Activated T-helper 2 cell treated with anti-CD3 and anti-CD28 coated beads, Interferon-gamma antibody, Interleukin-2, Interleukin-4, amounts not matched to agents 10 μg/mL and 5 μg/mL and 100 μg/mL, durations not matched to agents 14 hours and 24 hours and 36 hours (primary cell): Measurements from ENCODE around the gene GTPBP6. TPM values are rescaled to one million over a fixed set of nuclear protein-coding genes. Genes with fewer than 3 reads are reported as not detected.

Experiments
- DNase-seq: peaks from one replicate; pipeline ENCODE4 v3.0.0; 2021; ENCODE audit warnings: low spot score
- H3K27ac Mint-ChIP-seq: one replicate; pipeline ENCODE4 v1.8.0; 2021; ENCODE audit warnings: mixed read lengths
- H3K27me3 Mint-ChIP-seq: one replicate; pipeline ENCODE4 v1.8.0; 2021; ENCODE audit warnings: low read depth, mixed read lengths
- H3K36me3 Mint-ChIP-seq: one replicate; pipeline ENCODE4 v1.8.0; 2021; ENCODE audit warnings: low read depth, mixed read lengths
- H3K4me1 Mint-ChIP-seq: one replicate; pipeline ENCODE4 v1.8.0; 2021; ENCODE audit warnings: low read depth, mixed read lengths
- H3K4me3 Mint-ChIP-seq: one replicate; pipeline ENCODE4 v1.8.0; 2021; ENCODE audit warnings: low read depth, mild to moderate bottlenecking, moderate library complexity, mixed read lengths
- H3K9me3 Mint-ChIP-seq: one replicate; pipeline ENCODE4 v1.8.0; 2021; ENCODE audit warnings: mixed read lengths
- intact Hi-C: fragments of 100-400 bp; cut with micrococcal nuclease; formaldehyde crosslinking; loops from one replicate; pipeline ENCODE4 v1.15.1; 2023
- total RNA-seq: library from RNA; stranded (reverse); gene quantifications from 2 replicates; pipeline ENCODE4 v1.2.3, GENCODE V29; 2022

The GTPBP6 gene
- total RNA-seq, 1 donor from 2014 or later, result 65.5 TPM

DNA sequence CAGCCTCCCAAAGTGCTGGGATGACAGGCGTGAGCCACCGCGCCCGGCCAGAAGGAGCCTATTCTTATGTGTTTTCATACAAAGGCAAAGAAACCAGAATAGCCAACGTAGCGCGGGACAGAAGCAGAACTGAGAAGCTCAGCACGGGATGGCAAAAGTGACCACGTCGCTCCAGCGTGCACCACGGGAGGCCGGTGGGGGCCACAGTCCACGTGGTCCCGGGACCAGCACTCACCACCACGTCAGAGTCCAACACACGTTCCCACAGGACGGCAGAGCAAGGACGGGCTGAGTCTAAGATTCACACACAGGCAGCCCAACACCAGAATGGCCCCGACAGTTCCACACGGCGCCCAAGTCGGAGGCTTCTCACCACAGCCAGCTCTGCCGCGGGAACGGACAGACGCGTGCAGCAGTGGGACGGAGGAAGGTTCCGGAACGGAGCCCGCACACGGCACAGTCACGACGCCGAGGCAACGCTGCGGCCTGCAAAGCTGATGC, 18.8 kb upstream of the GTPBP6 start:
- intact Hi-C loops, result no loop called here
- Mint-ChIP-seq H3K4me3 (no peak overlapping the region), H3K27ac (no peak overlapping the region), H3K36me3 (peaks cover 44% of the 10 kb centered on the region), H3K27me3 (no peaks in the 10 kb centered on the region), H3K9me3 (peaks cover 4% of the 10 kb centered on the region), H3K4me1 (no peaks in the 10 kb centered on the region)
- no peak for DNase-seq

DNA sequence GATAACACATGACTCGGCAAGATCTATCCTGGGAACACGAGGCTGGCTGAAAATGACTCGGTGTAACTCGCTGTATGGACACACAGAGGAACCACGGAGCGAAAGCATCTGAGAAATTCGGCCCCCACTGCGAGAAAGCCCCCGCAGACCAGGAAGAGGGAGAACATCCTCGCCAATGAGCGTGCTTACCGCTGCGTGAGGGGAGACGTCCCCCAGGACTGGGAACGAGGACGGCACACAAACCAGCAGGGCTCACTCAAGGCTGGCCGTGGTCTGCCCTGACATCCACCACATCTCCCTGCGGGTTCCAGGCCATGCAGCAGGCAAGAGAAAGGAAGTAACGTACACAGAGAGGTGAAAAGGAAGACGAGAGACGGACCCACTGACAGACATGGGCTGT, 17.6 kb upstream of the GTPBP6 start:
- no peak for DNase-seq
- Mint-ChIP-seq H3K27ac (no peak overlapping the region), H3K4me3 (no peak overlapping the region)

GRCh38 chrX:335758-336155, 17.2 kb upstream of the GTPBP6 start:
- Mint-ChIP-seq H3K4me3 (no peak overlapping the region), H3K27ac (no peak overlapping the region)

More for the DNA sequence above, 17.6 kb upstream of the GTPBP6 start:
- Mint-ChIP-seq H3K9me3 (no peaks in the 10 kb centered on the region), H3K36me3 (peaks cover 34% of the 10 kb centered on the region), H3K27me3 (peaks cover 1% of the 10 kb centered on the region), H3K4me1 (no peaks in the 10 kb centered on the region)
- intact Hi-C loops, result no loop called here

GRCh38 chrX:334971-335757, 16.6 kb upstream of the GTPBP6 start:
- DNase-seq, result no peak
- no peak overlapping the region for H3K4me3 Mint-ChIP-seq
- peaks cover 28% of the 10 kb centered on the region for H3K36me3 Mint-ChIP-seq
- no peak overlapping the region for H3K27ac Mint-ChIP-seq
- H3K9me3 Mint-ChIP-seq, result no peaks in the 10 kb centered on the region
- H3K27me3 Mint-ChIP-seq, result peaks cover 1% of the 10 kb centered on the region
- intact Hi-C loops, result no loop called here
- no peaks in the 10 kb centered on the region for H3K4me1 Mint-ChIP-seq

More at GRCh38 chrX:335758-336155, 17.2 kb upstream of the GTPBP6 start:
- no peak for DNase-seq
- intact Hi-C loops, result no loop called here
- Mint-ChIP-seq H3K27me3 (peaks cover 1% of the 10 kb centered on the region), H3K9me3 (no peaks in the 10 kb centered on the region), H3K4me1 (no peaks in the 10 kb centered on the region), H3K36me3 (peaks cover 31% of the 10 kb centered on the region)

DNA sequence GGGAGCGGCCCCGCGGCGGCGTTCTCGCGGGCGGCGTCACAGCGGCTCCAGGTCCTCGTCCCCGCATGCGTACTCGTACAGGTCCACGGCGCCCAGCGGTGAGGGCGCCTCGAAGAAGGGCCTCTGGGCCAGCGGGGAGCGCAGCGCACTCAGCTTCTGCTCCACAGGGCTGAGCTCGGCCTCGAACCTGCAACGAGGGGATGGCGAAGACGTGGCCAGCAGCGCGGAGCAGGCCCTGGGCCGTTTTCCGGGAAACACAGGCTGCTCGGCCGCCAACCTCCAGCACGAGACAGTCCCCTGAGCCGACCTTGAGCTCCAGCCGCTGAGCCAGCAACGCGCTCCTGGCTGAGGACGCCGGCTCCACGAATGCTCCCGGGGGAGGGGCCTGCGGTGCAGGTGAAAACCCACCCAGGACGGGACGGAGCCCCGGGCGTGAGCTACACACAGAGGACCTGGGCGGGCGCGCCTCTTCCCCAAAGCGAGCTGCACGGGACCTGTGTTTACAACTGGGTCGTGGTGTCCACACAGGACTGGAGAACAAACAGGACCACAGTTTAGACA, 15.8 kb upstream of the GTPBP6 start:
- Mint-ChIP-seq H3K36me3 (peaks cover 28% of the 10 kb centered on the region), H3K9me3 (no peaks in the 10 kb centered on the region), H3K27me3 (peaks cover 1% of the 10 kb centered on the region), H3K27ac (no peak overlapping the region), H3K4me3 (no peak overlapping the region), H3K4me1 (no peaks in the 10 kb centered on the region)
- no peak for DNase-seq
- intact Hi-C loops, result no loop called here

- no peaks in the 10 kb centered on the region for H3K4me1 Mint-ChIP-seq
- H3K9me3 Mint-ChIP-seq, result no peaks in the 10 kb centered on the region
- no peak overlapping the region for H3K4me3 Mint-ChIP-seq
- intact Hi-C loops, result no loop called here
- peaks cover 25% of the 10 kb centered on the region for H3K36me3 Mint-ChIP-seq
- H3K27me3 Mint-ChIP-seq, result peaks cover 1% of the 10 kb centered on the region
- DNase-seq, result no peak
- H3K27ac Mint-ChIP-seq, result no peak overlapping the region
Measured at GRCh38 chrX:333611-334311, 15.2 kb upstream of the GTPBP6 start.

DNA sequence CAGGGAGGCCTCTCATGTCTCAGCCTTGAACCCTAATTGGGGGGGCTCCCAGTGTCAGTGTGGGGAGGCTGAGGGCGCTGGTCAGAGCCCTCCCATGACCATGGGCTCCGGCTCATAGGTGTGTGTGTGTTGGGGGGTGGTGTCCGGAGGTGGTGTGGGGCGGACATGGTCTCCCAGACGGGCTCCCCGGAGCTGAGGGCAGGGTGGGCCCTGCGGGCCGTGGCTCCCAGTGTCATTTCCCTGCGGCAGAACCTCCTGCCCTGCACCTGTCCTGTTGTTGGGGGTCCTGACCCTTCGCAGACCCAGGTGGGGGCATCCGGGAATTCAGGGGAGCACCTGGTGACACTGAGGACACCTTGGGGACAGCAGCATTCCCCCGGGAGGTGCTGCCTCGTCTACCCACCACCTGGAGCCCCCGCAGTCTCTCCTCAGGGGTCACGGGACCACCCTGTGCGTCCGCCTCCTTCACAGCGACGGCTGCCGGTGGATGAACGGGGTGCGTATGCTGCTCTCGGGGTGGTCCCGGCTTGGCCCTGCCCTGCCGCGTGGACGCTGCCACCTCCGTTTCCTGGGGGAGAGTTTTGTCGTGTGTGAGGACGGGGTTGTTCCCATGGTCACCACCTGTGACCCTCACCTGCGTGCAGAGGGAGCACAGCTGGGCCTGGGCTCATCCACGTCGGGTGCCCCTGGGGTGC, 14.5 kb upstream of the GTPBP6 start:
- Mint-ChIP-seq H3K9me3 (no peaks in the 10 kb centered on the region), H3K4me3 (no peak overlapping the region), H3K27me3 (peaks cover 1% of the 10 kb centered on the region), H3K4me1 (no peaks in the 10 kb centered on the region), H3K27ac (no peak overlapping the region), H3K36me3 (peaks cover 18% of the 10 kb centered on the region)
- no peak for DNase-seq
- intact Hi-C loops, result no loop called here

DNA sequence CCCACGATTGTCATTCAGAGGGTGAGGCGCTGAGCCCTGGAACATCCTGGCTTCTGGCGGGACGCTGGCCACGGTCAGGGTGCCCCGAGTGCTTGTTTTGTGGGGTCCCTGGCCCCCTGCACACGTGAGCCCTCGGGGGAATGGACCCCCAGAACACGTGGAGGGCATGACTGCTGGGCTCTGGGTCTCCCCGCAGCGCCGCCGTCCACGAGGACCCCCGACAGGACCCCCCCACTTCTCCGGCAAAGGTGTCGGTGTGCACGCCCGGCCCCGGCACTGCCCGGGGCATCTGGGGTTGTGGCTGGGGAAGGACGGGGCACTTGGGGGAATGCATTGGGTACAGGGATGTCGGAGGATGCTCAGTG, 13.9 kb upstream of the GTPBP6 start:
- no peak for DNase-seq
- Mint-ChIP-seq H3K27ac (no peak overlapping the region), H3K4me1 (no peaks in the 10 kb centered on the region), H3K4me3 (no peak overlapping the region), H3K9me3 (no peaks in the 10 kb centered on the region), H3K27me3 (peaks cover 1% of the 10 kb centered on the region), H3K36me3 (peaks cover 12% of the 10 kb centered on the region)
- intact Hi-C loops, result no loop called here

GRCh38 chrX:331825-332495, 13.4 kb upstream of the GTPBP6 start:
- Mint-ChIP-seq H3K36me3 (peaks cover 8% of the 10 kb centered on the region), H3K4me3 (no peak overlapping the region), H3K9me3 (no peaks in the 10 kb centered on the region), H3K27me3 (peaks cover 1% of the 10 kb centered on the region), H3K27ac (no peak overlapping the region), H3K4me1 (no peaks in the 10 kb centered on the region)
- no peak for DNase-seq
- intact Hi-C loops, result no loop called here

- DNase-seq, result no peak
- Mint-ChIP-seq H3K9me3 (no peaks in the 10 kb centered on the region), H3K27me3 (peaks cover 1% of the 10 kb centered on the region), H3K36me3 (peaks cover 3% of the 10 kb centered on the region), H3K4me1 (no peaks in the 10 kb centered on the region), H3K27ac (no peak overlapping the region), H3K4me3 (no peak overlapping the region)
- intact Hi-C loops, result no loop called here
Measured at GRCh38 chrX:331151-331824, 12.7 kb upstream of the GTPBP6 start.

GRCh38 chrX:330726-331150, 12.1 kb upstream of the GTPBP6 start:
- intact Hi-C loops, result no loop called here
- Mint-ChIP-seq H3K27me3 (peaks cover 1% of the 10 kb centered on the region), H3K27ac (no peak overlapping the region), H3K36me3 (no peaks in the 10 kb centered on the region), H3K4me3 (no peak overlapping the region), H3K9me3 (no peaks in the 10 kb centered on the region), H3K4me1 (no peaks in the 10 kb centered on the region)
- DNase-seq, result no peak
